ENCODE data around the gene SH3YL1.

Gene SH3YL1

GRCh38 chr2:203984-204383 is 59.8 kb downstream of the SH3YL1 start:
- Histone ChIP-seq H3K4me3 (ENCODE audit: low read depth, low read length) (no peak overlapping the region), H3K9me3 (no peaks in the 10 kb centered on the region), H3K36me3 (no peaks in the 10 kb centered on the region), H3K27me3 (no peaks in the 10 kb centered on the region), H3K4me1 (no peaks in the 10 kb centered on the region)
- no peak for TF ChIP-seq CTCF (IDR thresholded peaks at IDR 0.05; ENCODE audit: low read depth, low read length)
- no peak for DNase-seq

DNA sequence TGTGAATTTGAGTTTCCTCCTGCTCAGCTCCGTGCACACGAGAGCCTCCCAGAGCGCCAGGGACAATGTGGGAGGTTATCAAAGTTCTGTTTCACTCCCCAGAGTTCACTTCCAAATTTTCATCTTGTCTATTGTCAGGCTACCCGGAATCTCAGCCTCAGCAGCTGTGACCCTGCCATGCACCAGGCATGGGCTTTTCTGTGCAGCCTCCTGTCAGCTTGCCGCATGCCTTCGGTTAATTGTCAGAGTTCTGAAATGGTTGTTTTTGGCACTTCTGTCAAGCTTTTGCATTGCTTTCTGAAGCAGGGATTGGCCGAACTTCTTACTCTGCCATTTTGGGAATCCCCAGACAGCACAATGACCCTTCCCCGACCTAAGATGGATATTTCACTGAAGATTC is 60.4 kb downstream of the SH3YL1 start:
- Histone ChIP-seq H3K27me3 (no peaks in the 10 kb centered on the region), H3K4me1 (no peaks in the 10 kb centered on the region), H3K36me3 (no peaks in the 10 kb centered on the region), H3K4me3 (ENCODE audit: low read depth, low read length) (no peak overlapping the region), H3K9me3 (no peaks in the 10 kb centered on the region)
- TF ChIP-seq CTCF (IDR thresholded peaks at IDR 0.05; ENCODE audit: low read depth, low read length), result no peak
- no peak for DNase-seq

DNA sequence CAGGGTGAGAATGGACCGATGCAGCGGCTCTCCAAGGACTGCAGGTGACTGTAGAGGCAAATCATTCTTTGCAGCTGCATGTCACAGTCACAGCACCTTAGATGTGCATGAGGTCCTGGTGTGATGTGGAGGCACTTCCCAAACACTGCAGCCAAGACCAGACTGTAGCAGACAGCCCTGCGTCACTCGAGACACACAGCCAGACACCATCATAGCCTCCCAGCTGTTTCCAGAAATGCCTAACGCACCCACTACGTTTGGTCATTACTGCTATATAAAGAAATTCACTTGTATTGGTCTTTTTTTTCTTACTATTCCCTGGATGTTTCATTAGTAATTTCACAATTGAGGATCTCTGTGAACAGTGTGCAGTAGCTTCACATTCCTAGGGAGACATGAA is 60.9 kb downstream of the SH3YL1 start:
- no peaks in the 10 kb centered on the region for H3K36me3 ChIP-seq
- DNase-seq, result no peak
- H3K9me3 ChIP-seq, result no peaks in the 10 kb centered on the region
- TF ChIP-seq CTCF (IDR thresholded peaks at IDR 0.05; ENCODE audit: low read depth, low read length), result no peak
- no peaks in the 10 kb centered on the region for H3K27me3 ChIP-seq
- no peak overlapping the region for H3K4me3 ChIP-seq (ENCODE audit: low read depth, low read length)
- H3K4me1 ChIP-seq, result no peaks in the 10 kb centered on the region

- Histone ChIP-seq H3K36me3 (no peaks in the 10 kb centered on the region), H3K27me3 (no peaks in the 10 kb centered on the region), H3K9me3 (no peaks in the 10 kb centered on the region), H3K4me3 (ENCODE audit: low read depth, low read length) (no peak overlapping the region), H3K4me1 (no peaks in the 10 kb centered on the region)
- no peak for TF ChIP-seq CTCF (IDR thresholded peaks at IDR 0.05; ENCODE audit: low read depth, low read length)
- no peak for DNase-seq
These were observed 62.0 kb downstream of the SH3YL1 start for GRCh38 chr2:201648-202433.

DNA sequence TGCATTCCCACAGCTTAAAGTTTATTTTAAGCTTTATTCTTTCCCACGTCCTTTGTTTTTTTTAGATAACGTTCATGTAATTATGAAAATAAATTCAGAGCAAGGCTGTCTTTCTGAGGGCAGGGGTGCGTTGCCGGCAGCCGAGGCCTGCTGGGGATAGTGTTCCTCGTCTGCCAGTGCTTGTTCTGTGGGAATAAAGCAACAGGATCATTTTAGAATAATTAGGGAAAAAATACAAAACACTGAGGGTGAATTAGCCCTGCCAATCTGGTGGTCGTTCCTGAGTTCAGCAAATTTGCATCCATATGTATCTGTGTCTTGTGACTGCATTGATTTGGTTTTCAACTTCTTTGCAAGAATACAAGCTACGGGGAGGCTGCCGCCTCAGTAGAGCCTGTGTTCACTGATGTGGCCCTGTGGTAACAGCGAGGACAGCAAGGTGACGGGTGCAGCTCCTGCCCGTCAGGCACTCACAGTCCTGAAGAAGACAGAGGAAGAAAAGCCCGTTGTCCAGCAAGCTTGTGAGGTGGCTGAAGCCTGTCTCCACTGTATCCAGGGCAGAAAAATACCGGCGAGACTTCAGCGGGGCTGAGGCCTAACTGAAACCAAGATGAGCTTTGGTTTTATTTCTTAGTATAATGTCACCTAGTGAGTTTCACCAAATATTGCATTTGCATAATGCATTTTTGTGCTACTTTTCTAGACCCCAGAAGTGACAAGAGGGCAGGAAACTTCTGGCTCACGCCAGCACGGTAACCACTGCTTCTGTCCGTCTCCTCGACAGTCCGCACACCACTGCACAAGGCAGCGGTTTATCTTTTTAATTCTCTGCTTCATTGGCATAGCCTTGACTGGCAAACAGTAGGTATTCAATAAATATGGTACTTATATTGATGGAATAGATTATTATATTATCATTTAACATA is 64.5 kb downstream of the SH3YL1 start:
- H3K36me3 ChIP-seq, result no peaks in the 10 kb centered on the region
- DNase-seq, result no peak
- no peaks in the 10 kb centered on the region for H3K9me3 ChIP-seq
- H3K4me3 ChIP-seq (ENCODE audit: low read depth, low read length), result no peak overlapping the region
- H3K4me1 ChIP-seq, result no peaks in the 10 kb centered on the region
- no peak for TF ChIP-seq CTCF (IDR thresholded peaks at IDR 0.05; ENCODE audit: low read depth, low read length)
- no peaks in the 10 kb centered on the region for H3K27me3 ChIP-seq

DNA sequence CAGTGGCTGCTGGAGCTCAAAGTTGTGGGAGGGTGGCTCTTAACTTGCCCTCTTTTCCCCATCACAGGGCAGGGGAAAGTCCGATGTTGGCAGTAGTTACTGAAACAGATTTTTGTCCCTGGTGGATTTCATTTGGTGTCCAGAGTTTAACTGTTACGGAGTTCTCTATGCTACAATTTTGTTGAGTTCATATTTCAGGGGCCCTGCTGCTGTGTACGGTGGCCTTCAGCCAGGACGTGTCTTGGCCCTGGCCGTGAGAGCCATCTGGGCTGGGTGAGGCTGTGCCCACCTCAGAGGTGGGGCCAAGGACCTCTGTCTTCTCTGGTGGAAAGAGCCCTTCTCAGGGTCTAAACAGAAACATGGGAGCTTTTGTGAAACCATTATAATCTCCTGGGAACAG is 67.4 kb downstream of the SH3YL1 start:
- no peak overlapping the region for H3K4me3 ChIP-seq (ENCODE audit: low read depth, low read length)
- DNase-seq, result no peak
- H3K36me3 ChIP-seq, result no peaks in the 10 kb centered on the region
- TF ChIP-seq CTCF (IDR thresholded peaks at IDR 0.05; ENCODE audit: low read depth, low read length), result no peak
- H3K27me3 ChIP-seq, result no peaks in the 10 kb centered on the region
- no peaks in the 10 kb centered on the region for H3K9me3 ChIP-seq
- no peaks in the 10 kb centered on the region for H3K4me1 ChIP-seq
